Hematopoietic multipotent progenitor cell (in vitro differentiated cells): ENCODE results near the gene FUS. TPM values are rescaled to one million over a fixed set of nuclear protein-coding genes. Genes with fewer than 3 reads are reported as not detected.
A peak's percentile ranks its signal among the peaks of the same experiment; 100 is the strongest.

ENCODE experiments used
- DNase-seq, 3 donors: peaks; one replicate each; pipeline ENCODE4 v3.0.0-alpha.2; 2011 to 2015; ENCODE audit warnings: low read depth in 2 of 3, low spot score in 2 of 3
- total RNA-seq: library from RNA; depleted of rRNA; stranded (reverse); fragments of >200 nt; gene quantifications from one replicate; pipeline ENCODE4 v1.2.3, GENCODE V29; 2012

Gene FUS
- total RNA-seq, 1 donor: 104 TPM

DNA sequence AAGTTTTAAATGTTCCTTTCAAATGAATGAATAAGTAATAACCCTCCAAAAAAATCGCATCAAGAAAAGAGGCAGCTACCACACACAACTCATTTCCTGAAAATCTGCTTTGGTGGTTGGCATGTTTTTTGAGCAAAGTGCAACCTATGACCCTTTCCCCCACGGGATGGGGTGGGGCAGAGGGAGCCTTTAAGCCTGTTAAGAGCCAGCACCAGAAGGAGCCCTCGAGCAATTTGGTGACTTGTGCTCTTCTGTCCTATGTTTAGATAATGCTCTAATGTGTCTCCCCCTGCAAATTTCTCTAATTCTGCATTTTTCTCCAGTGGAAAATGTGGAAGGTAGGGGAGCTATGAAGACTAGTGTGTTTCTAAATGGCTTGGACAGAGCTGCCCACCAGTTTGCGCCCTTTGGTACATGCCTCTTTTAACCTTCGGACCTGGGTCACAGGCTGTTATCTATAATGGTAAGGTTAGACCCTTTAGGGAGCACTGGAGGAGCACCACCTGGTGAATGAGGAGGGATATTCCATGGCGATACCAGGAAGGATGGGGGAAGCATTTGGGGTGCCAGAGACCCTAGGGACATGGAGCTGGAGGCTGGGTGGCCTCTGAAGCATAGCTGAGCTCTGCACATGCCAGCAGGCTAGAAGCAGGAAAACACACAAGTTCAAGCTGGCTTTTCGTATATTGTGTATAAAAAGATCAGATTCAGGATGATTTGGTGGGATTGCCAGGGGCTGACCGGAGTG, 21.1 kb downstream of the FUS start:
- DNase-seq: peak in 2 of 3 donors; percentile 84 to 87

DNA sequence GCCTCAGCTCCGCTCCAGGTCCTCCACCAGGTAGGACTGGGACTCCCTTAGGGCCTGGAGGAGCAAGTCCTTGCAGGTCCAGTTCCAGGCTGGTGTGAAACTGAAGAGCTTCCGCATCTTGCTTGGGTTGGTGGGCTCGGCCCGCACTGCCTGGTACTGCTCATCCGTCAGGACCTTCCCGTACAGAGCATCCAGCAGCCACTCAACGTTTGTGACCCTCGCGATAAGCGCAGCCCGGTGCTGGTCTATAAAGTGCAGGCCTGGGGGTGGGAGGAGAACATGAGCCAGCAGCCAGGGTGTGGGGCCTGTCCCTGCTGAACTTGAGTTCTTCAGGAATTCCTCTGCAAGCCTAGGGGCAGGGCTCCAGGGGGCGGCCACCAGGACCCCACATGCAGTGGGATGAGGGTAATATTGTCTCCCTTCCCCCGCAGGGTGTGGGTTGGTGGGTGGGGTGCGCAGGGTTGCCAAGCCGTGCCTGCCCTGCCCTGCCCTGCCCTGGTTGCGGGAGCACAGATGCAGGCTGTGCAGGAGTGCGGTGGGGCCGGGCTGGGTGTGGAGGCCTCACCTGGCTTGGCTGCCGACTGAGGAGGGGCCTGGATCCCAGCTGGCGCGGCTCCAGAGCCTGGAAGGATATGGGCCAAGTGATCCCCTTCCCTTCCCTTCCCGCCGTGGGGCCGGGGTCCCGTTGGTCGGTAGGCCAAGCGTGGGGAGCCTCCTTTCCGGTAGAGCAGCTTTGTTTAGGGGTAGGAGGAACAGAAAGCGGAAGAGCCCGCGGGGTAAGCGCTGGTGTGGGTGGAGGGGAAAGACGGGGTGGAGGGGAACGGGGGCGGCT, 21.9 kb downstream of the FUS start:
- DNase-seq: peak in 2 of 3 donors; percentile 59 to 61

DNA sequence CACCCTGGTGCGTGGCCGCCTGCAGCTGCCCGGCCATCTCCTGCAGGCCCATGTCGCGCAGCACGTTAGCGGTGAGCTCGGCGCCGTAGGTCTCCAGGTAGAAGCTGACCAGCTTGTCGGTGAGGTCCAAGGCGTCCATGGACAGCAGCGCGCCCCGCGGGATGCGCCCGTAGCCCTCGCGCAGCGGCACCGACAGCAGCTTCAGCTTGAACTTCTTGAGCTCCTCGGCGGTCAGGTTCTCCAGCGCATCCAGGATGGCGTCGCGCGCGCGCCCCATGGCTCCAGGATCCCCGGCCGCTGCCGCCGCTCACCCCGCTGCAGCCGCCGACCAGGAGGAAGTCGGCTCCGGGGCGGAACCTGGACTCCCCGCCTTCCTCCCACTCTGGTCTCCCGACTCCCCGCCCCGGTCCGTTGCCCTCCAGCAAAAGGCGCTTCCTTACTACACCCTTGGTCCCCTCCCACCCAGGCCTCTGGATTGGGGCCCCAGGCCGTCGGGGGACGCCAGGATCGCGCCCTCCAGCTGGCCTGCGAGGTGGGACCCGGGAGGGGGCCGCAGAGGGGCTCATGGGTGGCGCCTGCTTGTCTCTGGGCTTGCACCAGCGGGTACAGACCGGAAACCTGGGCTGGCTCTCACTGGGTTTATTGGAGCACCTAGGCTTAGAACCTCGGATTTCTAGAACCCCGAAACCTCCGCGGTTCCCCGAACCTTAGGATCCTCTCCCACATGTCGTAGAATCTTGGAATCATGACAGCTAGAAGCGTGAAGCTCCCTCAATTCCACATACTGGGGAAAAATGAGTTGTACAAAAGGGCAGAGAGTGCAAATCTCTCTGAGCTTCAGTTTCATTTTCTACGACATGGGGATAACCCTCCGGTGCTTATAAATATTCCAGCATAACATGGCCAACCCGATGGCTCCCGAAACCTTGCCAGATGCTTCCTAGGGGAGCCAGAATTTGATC, 22.8 kb downstream of the FUS start, which contains the start of gene PYCARD:
PYCARD (minus strand) TSS at position 347 of the 962 bp plus-strand sequence; CDS start at position 277, 70 bp downstream.
- DNase-seq: peak in 1 of 3 donors; percentile 40

DNA sequence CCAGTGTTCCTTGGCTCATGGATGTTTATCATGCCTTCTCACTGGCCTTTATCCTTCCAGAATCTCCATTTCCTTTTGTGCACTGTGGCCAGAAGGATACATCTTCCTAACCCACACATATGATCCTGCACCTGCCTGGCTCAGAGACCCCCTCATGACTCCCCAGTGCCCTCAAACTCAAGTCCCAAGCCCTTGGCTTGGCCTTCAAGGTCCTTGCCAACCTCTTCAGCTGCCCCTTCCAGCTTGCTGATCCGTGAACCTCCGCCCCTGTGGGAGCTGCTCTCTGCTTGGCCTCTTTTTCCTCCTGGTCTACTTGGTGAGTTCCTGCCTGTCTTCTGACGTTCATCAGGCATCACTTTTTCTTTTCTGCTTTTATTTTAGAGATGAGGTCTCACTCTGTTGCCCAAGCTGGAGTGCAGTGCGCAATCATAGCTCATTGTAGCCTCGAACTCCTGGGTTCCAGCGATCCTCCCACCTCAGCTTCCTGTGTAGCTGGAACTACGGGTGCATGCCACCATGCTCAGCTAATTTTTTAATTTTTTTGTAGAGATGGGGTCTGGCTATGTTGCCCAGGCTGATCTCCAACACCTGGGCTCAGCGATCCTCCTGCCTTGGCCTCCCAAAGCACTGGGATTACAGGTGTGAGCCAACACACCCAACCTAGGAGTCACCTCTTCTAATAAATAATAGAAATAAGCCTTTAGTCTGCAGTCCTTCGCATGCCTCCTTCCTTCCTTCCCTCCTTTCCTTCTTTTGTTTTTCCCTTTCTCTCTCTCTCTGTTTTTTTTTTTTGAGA, 25.1 kb downstream of the FUS start:
- no peak for DNase-seq

DNA sequence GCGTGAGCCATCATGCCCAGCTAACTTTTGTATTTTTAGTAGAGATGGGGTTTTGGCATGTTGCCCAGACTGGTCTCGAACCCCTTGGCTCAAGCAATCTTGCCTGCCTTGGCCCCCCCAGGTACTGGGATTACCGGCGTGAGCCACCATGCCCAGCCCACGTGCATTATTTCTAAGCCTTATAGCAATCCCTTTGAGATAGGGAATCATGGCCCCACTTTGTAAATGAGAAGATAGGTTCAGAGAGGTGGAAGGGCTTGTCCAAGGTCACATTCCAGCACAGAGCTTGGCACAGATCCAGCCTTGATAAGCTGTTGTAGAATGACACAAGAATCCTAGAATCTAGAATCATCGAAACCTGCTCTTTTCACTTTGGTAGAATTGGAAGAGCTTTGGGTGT, 26.8 kb downstream of the FUS start:
- no peak for DNase-seq

DNA sequence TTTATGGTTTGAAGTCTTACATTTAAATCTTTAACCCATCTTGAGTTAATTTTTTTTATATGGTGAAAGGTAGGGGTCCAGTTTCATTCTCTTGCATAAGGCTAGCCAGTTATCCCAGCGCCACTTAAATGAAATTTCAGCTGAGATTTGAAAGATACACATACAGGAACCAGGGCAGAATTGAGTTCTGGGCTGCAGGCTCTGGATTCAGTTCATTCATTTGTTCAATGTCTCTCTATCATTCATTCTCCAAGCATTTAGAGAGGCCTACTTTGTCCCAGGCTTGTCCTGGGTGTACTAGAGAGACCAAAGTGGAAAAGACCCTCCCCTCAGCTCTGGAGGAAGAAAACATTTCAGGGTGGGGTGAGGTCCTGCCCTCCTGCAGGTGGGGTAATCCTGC, 33.4 kb downstream of the FUS start:
- no peak for DNase-seq

DNA sequence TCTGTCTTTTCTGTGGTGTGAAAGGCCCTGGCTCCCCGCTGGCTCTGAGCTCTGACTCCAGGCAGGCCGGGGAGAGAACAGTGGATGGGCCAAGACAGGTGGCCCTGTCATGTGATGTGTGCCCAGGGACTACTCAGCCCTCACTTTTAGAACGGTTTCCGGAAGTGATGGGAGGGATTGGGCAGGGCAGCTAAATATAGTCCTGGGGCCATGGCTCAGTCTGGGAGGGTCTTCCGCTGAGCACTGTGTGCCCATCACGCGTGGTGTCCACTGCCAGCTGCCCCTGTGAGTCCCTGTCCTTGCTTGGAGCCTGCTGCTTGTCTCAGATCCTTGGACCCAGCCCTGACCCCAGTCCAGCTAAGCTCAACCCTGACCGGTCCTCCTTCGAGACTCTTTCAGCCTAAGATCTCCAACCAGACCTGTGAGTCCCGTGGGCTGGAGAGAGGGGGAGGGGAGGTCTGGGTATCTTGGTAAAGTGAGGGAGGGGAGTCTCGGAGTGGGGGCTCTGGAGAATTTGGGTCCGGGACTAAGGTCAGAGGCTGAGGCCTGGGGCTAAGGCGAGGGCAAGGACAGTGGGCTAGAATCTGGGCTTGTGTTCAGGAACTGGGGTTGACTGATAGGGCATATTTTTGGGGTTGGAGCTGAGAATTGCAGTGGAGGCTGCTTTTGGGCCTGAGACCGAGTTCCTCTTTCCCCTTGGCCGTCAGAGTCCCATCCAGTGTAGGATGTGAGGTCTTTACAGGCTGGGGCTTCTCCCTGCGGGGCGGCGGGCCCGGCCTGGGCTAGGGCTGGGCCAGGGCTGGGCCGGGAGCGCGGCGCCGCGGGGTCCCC, 34.2 kb downstream of the FUS start, which contains the start of gene TRIM72:
TRIM72 (plus strand) TSS at position 243 of the 831 bp plus-strand sequence. CDS start 620 bp downstream, outside the sequence.
- peak in 1 of 3 donors; percentile 37 for DNase-seq

DNA sequence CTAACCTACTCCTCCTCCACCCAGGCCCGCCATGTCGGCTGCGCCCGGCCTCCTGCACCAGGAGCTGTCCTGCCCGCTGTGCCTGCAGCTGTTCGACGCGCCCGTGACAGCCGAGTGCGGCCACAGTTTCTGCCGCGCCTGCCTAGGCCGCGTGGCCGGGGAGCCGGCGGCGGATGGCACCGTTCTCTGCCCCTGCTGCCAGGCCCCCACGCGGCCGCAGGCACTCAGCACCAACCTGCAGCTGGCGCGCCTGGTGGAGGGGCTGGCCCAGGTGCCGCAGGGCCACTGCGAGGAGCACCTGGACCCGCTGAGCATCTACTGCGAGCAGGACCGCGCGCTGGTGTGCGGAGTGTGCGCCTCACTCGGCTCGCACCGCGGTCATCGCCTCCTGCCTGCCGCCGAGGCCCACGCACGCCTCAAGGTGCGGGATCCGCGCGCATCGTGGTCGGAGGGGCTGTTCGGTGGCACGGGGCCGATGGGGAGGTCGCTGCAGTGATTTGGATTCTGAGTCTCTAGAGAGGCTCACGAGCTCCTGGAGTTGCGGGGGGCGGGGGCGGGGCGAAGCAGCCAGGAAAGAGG, 34.9 kb downstream of the FUS start:
- DNase-seq: peak in 1 of 3 donors; percentile 49

DNA sequence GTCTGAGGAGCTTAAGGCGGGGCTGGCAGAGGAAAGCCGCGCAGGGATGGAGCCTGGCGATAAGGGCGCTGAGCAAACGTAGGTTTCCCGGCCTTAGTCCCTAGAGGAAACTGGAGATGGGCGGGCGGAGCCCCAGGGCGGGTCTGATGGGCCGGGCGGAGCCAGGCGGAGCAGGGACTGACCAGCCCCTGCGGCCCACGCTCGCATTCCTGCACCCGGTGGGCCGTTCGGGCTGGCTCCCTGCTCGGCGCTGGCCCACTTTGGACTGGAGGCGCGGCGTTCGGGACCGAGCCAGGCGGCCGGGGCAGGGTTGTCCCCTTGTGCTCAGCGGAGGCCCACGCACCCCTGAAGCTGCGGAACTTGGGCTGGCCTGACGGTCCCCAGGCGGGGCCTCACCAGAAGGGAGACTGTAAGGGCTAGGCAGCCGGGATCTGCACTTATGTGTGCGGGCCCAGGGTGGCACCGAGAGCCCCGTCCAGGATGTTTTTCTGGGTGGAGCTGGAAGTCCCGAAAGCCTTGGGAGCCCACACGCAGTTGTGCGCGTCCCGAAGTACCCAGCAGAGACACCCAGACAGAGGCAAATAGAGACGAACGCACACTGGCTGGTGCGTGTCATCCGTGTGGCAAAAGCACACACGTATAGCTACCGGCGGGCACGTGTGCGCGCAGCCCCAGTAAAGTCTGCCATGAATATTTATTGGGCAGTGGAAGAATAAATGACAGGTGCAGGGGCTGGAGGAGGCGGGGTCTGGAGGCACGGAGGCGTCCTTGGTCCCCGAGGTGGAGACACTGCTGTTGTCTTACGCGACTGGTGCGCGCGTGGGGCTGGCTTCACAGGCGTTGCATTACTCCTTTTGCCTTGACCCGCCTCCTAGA, 35.6 kb downstream of the FUS start:
- DNase-seq: no peak

DNA sequence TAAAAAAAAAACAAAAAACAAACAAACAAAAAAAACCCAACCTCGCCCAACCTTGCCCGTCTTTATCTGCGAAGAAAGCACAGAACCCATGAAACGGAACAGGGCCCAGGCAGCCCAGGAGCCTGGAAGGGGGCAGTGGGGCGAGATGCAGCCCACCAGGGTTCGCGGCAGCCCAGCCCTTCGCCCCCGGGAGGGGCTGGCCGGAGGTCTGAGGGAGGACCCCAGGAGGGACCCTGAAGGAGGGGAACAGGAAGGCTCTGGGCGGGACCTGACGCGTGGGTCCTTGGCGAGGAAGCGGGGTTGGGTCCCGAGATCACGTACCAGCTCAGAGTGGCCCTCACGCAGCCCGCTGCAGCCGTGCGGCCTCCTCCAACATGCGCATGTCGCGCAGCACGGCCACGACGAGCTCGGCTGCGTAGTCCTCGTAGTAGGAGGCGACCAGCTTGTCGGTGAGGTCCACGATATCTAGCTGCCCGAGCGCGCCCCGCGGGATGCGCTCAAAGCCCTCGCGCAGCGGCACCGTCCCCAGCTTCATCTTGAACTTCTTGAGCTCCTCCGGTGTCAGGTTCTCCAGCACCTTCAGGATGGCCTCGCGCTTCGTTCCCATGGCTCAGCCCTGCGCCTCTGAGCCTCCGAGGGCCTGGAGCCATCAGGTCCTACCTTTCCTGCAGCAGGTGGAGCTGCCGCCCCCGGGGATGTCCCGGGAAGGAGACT, 36.6 kb downstream of the FUS start, which contains the start of gene PYDC1:
PYDC1 (minus strand) TSS at position 714 of the 714 bp plus-strand sequence; CDS start at position 607, 107 bp downstream.
- no peak for DNase-seq

DNA sequence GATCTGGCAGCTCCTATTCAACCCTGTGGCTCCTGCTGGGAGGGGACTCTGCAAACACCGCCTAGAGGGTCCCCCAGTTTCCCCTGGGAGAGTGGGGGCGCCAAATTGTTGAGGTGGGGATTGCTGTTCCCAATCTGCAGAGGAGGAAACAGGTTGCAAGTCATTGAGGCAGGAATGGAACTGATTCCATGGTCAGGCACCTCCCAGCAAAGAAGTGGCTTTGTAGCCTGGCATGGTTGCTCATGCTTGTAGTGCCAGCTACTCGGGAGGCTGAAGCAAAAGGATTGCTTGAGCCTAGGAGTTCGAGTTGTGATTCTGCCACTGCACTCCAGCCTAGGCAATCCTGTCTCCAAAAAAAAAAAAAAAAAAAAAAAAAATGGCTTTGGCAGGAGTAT, 37.2 kb downstream of the FUS start:
- no peak for DNase-seq

DNA sequence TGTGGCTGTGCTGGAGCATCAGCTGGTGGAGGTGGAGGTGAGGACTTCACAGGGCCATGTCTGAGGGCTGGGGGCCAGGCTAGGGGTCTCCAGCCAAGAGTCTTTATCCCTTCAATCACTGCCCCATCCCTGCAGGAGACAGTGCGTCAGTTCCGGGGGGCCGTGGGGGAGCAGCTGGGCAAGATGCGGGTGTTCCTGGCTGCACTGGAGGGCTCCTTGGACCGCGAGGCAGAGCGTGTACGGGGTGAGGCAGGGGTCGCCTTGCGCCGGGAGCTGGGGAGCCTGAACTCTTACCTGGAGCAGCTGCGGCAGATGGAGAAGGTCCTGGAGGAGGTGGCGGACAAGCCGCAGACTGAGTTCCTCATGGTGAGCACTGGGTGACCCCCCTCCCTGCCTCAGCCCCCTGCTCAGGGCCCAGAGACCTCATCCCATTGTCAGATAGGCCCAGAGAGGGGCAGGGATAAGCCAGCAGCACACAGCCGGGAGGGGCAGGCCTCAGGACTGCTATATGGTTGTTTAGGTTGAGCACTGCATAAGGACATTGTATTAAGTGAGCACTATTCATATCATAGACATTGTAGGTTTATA, 39.3 kb downstream of the FUS start:
- no peak for DNase-seq

DNA sequence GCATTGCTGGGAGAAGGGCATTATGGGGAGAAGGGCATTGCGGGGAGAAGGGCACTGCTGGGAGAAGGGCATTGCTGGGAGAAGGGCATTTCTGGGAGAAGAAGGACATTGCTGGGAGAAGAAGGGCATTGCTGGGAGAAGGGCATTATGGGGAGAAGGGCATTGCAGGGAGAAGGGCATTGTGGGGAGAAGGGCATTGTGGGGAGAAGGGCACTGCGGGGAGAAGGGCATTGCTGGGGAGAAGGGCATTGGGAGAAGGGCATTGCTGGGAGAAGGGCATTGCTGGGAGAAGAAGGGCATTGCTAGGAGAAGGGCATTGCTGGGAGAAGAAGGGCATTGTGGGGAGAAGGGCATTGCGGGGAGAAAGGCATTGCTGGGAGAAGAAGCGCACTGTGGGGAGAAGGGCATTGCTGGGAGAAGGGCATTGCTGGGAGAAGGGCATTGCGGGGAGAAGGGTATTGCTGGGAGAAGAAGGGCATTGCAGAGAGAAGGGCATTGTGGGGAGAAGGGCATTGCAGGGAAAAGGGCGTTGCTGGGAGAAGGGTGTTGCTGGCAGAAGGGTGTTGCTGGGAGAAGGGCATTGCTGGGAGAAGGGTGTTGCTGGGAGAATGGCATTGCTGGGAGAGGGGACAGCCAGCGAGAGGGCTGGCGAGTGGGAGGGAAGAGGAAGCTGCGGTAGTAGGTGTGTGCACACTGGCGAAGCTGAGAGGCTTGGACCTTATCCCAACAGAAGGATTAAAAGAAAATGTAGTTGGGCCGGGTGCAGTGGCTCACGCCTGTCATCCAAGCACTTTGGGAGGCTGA, 41.6 kb downstream of the FUS start:
- DNase-seq: no peak

DNA sequence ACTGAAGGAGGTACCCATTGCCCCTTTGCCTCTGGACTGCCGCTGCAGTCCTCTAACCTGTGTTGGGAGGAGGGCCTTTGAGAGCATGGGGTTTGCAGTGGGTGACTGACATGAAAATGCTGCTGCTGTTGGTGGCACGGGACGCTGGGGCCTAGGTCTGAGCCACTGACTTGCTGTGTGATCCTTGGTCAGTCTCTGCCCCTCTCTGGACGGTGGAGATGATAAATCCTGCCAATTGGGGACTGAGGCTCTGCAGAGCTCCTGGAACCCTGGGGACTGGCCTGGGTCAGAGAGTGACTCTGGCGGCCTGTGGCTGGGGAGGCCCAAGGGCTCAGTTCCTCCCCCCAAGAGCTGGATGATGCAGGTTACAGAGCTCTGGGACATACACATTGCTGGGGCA, 43.1 kb downstream of the FUS start:
- no peak for DNase-seq

DNA sequence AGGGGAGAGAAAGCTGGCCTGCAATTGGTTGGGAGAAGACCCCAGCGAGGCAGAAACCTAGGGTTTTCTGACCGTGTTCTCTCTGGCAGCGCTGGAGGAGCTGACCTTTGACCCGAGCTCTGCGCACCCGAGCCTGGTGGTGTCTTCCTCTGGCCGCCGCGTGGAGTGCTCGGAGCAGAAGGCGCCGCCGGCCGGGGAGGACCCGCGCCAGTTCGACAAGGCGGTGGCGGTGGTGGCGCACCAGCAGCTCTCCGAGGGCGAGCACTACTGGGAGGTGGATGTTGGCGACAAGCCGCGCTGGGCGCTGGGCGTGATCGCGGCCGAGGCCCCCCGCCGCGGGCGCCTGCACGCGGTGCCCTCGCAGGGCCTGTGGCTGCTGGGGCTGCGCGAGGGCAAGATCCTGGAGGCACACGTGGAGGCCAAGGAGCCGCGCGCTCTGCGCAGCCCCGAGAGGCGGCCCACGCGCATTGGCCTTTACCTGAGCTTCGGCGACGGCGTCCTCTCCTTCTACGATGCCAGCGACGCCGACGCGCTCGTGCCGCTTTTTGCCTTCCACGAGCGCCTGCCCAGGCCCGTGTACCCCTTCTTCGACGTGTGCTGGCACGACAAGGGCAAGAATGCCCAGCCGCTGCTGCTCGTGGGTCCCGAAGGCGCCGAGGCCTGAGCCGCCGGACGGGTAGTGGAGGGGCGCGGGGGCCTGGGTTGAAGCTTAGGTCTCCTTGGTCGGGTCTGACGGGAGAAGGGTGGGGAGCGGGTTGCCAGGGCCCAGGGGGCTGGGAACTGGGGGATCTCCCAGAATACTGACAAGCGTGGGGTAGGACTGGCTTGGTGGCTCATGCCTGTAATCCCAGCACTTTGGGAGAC, 44.4 kb downstream of the FUS start:
- DNase-seq: no peak
